AG04449 (cell line): ENCODE results near the gene DDAH2.

Source experiments
- CTCF ChIA-PET: fragments of 350-600 bp; formaldehyde crosslinking; extraction: SDS; loops from one replicate; lab custom pipeline; 2021; ENCODE audit warnings: antibody characterized with exemption; lab: Yijun Ruan, JAX
- POLR2A ChIA-PET: fragments of 400-600, 350-600 bp; formaldehyde crosslinking; extraction: SDS; loops from one replicate; lab custom pipeline; 2020; ENCODE audit warnings: antibody characterized with exemption, inconsistent platforms; lab: Yijun Ruan, JAX
- DNase-seq: peaks from one replicate; pipeline ENCODE4 v3.0.0-alpha.2; 2010; ENCODE audit warnings: low read depth, low spot score
- H3K4me3 ChIP-seq: 2 replicates; pipeline ENCODE4 v1.5.1; 2011; ENCODE audit warnings: low read depth, mild to moderate bottlenecking, control low read depth, low read length
- TF ChIP-seq, protein P1 (sequence below): IDR thresholded peaks from one replicate; pipeline ENCODE4 v1.5.1; 2011; ENCODE audit warnings: mild to moderate bottlenecking, moderate library complexity, low read length, control low read depth, inconsistent platforms; ENCODE audit not compliant: insufficient read depth; ENCODE audit errors: missing control alignments

The DDAH2 gene

DNA sequence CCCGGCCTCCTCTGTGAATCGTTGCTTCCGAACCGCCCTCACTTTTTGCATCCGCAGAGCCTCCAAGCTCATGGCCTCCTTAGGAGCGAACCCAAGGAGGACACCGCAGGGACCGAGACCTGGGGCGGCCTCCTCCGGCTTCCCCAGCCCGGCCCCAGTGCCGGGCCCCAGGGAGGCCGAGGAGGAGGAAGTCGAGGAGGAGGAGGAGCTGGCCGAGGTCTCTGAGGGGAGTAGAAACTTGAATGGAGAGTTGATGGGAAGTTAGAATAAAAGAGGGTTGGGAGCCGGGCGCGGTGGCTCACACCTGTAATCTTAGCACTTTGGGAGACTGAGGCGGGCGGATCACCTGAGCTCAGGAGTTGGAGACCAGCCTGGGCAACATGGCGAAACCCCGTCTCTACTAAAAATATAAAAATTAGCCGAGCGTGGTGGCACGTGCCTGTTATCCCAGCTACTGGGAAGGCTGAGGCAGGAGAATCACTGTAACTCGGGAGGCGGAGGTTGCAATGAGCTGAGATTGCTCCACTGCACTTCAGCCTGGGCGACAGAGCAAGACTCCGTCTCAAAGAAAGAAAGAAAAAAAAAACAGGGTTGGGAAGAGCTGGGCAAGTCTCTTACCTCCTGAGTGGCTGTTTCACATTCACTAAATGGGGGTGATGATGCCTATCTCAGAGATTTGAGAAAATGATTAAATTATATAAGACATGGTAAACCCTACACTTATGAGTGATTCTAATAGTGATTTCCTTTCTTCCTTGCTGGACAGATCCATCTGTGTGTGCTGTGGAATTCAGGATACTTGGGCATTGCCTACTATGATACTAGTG lies 11.5 kb upstream of the DDAH2 start:
- TF ChIP-seq, protein P1, sequence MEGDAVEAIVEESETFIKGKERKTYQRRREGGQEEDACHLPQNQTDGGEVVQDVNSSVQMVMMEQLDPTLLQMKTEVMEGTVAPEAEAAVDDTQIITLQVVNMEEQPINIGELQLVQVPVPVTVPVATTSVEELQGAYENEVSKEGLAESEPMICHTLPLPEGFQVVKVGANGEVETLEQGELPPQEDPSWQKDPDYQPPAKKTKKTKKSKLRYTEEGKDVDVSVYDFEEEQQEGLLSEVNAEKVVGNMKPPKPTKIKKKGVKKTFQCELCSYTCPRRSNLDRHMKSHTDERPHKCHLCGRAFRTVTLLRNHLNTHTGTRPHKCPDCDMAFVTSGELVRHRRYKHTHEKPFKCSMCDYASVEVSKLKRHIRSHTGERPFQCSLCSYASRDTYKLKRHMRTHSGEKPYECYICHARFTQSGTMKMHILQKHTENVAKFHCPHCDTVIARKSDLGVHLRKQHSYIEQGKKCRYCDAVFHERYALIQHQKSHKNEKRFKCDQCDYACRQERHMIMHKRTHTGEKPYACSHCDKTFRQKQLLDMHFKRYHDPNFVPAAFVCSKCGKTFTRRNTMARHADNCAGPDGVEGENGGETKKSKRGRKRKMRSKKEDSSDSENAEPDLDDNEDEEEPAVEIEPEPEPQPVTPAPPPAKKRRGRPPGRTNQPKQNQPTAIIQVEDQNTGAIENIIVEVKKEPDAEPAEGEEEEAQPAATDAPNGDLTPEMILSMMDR, result no peak
- DNase-seq, result no peak
- CTCF ChIA-PET, result interaction anchor here (0.7 to 4.7 kb wide), 9 partner anchors 9 to 307 kb away, joined by 3 to 24 read pairs (median 3); partner anchors contain the start of genes DDAH2, LSM2 and VARS1

DNA sequence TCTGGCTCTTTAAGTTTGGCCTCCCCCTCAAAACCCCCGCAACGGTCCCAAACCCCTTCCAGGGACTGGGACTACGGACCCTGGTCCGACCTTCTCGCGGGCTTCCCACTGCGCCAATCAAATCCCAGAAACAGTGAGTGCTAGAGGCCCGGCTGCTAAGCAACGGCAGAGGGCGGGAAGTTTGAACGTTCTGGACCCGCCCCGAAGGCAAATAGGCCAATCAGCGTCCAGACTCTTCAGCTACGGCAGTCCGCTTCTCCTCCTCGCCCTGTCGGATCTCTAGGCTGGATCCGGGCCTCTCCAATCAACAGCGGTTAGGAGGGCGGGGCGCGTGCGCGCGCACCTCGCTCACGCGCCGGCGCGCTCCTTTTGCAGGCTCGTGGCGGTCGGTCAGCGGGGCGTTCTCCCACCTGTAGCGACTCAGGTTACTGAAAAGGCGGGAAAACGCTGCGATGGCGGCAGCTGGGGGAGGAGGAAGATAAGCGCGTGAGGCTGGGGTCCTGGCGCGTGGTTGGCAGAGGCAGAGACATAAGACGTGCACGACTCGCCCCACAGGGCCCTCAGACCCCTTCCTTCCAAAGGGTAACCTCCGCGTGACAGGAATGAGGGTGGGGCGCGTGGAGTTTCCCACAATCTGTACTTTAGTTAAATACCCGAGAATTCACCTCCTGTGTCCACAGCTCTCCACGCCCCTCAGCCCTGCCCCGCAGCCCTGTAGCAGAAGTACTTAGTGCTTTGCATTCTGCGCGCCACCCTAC lies 10.7 kb upstream of the DDAH2 start, which contains the start of gene MSH5:
TSS of gene MSH5 (plus strand) at position 367 of the 758 bp plus-strand sequence. CDS start 462 bp downstream, outside the sequence.
- peak; percentile 91 for DNase-seq
- CTCF ChIA-PET, result interaction anchor here (0.7 to 4.7 kb wide), 12 partner anchors 10 to 308 kb away, joined by 3 to 24 read pairs (median 4); partner anchors contain the start of genes DDAH2, LSM2 and LY6G5C
- POLR2A ChIA-PET, result interaction anchor here (0.6 to 2.4 kb wide), 7 partner anchors 10 to 123 kb away, joined by 3 to 15 read pairs (median 4); partner anchors contain the start of genes DDAH2, HSPA1A, HSPA1B and HSPA1L
- H3K4me3 ChIP-seq, result peak within 1 kb of the TSS; percentile 95
- TF ChIP-seq, protein P1, result no peak

More for the DNA sequence above, 11.5 kb upstream of the DDAH2 start:
- POLR2A ChIA-PET, result interaction anchor here (0.8 to 2.4 kb wide), 5 partner anchors 12 to 90 kb away, joined by 3 to 15 read pairs (median 4); partner anchors contain the start of gene HSPA1B
- H3K4me3 ChIP-seq, result peak overlapping the region; percentile 95

DNA sequence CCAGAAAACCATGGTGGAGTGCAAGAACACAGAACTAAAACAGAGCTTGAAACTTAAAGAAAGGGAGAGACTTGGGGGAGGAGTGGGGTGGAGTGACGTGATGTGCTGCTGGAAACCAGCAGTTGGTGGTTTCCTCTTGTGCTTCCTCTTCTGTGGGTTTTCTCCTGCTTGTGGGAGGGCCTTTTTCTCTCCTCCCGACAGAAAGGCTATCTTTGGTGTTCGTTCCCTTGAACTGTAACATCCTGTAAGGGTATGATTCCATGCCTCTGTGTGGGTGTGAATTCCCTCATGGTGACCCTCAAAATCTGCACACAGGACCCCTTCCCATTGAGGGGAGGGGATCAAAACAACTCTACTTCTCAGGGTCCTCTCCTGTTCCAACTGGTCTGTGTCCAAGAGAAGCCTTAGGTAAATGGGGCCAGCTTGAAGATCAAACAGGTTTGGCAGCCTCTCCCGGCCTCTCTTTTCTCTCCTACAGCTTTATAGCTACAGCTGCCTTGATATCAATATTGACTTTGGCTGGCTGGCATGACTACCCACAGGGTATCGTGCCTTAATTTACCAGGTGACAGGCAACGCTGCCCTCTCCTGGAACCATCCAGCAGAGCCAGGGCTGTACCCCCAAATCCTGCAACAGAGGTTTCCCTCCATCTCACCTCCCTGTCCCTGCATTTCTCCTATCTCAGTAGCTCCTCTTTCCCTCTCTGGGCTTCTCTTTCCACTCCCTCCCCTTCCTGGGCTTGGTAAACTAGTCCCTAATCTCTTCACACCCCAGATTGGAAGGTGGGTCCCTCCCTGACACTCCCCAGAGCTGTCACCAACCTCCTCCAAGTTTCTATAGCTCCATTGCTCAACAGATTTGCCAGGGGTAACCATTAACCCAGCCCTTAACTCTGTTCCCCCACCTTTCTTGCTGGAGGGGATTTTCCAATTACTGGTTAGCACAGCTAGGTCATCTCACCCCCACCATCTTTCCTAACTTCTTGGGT lies 9.2 kb upstream of the DDAH2 start:
- ChIA-PET CTCF (interaction anchor here (1.0 to 4.7 kb wide), 13 partner anchors 8 to 92 kb away, joined by 3 to 24 read pairs (median 4); partner anchors contain the start of genes ABHD16A, DDAH2, HSPA1A and HSPA1L), POLR2A (interaction anchor here (0.5 to 6.0 kb wide), 7 partner anchors 9 to 89 kb away, joined by 3 to 32 read pairs (median 4); partner anchors contain the start of genes DDAH2, HSPA1A, HSPA1B and HSPA1L)
- DNase-seq, result no peak
- TF ChIP-seq, protein P1, result peak; percentile 28
- peak overlapping the region; percentile 16 for H3K4me3 ChIP-seq

DNA sequence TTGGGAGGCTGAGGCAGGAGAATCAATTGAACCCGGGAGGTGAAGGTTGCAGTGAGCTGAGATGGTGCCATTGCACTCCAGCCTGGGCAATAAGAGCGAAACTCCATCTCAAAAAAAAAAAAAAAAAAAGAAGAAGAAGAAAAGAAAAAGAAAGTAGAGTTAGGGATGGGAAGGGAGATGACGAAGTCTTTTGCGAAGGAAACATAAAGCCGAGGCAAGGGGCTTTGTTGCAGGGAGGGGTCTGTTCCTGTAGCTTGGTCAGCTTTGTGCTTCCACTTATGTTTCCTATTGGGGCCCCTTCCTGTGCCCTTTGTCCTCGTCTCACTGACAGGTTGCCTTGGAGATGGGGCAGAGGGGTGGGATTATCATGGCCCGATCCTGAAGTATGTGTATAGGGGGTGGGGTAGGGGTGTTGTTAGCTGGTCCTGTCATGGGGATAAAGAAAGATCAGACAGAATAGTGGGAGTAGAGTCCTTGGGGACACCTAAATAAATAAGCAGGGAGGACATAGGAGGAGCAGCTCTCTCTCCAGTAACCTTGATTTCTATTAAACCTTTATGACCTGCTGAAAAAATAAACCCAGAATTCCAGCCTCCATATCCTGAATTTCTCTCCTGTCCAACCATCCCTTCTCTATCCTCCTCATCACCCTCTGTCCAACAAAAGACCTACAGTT lies 8.4 kb upstream of the DDAH2 start:
- peak overlapping the region; percentile 1 for H3K4me3 ChIP-seq
- TF ChIP-seq, protein P1, result no peak
- ChIA-PET POLR2A (interaction anchor here (1.0 to 6.0 kb wide), 6 partner anchors 8 to 90 kb away, joined by 3 to 32 read pairs (median 4); partner anchors contain the start of genes DDAH2, HSPA1A, HSPA1B and HSPA1L), CTCF (interaction anchor here (1.0 to 4.7 kb wide), 10 partner anchors 8 to 93 kb away, joined by 3 to 24 read pairs (median 5); partner anchors contain the start of genes ABHD16A, DDAH2, HSPA1A and HSPA1L)
- DNase-seq, result no peak
